IPS-NIHi7 (cell line): ENCODE measurements around the gene SCAMP5.

Source experiments
- DNase-seq: peaks from one replicate; pipeline ENCODE4 v3.0.0; 2012; ENCODE audit warnings: mixed read lengths; ENCODE audit errors: extremely low spot score

SCAMP5 gene

GRCh38 chr15:75022783-75023180, 27.4 kb downstream of the SCAMP5 start:
- no peak for DNase-seq

- DNase-seq = peak; percentile 99
These were observed 28.0 kb downstream of the SCAMP5 start, which contains the start of gene PPCDC for GRCh38 chr15:75023181-75023871. PPCDC (plus strand) TSS chr15:75023590; CDS start chr15:75028319, 4,729 bp downstream.

- peak; percentile 35 for DNase-seq
These were observed 28.7 kb downstream of the SCAMP5 start for GRCh38 chr15:75023872-75024636.

GRCh38 chr15:75025107-75025506, 29.7 kb downstream of the SCAMP5 start:
- DNase-seq = no peak

- DNase-seq = no peak
These were observed 30.3 kb downstream of the SCAMP5 start for GRCh38 chr15:75025548-75026260.

GRCh38 chr15:75027551-75027950, 32.2 kb downstream of the SCAMP5 start:
- DNase-seq = no peak

- DNase-seq = no peak
These were observed 33.6 kb downstream of the SCAMP5 start for GRCh38 chr15:75028991-75029377.

- DNase-seq = peak; percentile 84
These were observed 34.1 kb downstream of the SCAMP5 start for GRCh38 chr15:75029378-75030022.

GRCh38 chr15:75030023-75030413, 34.7 kb downstream of the SCAMP5 start:
- DNase-seq = no peak

GRCh38 chr15:75030424-75030823, 35.1 kb downstream of the SCAMP5 start:
- DNase-seq = no peak

GRCh38 chr15:75031848-75032247, 36.5 kb downstream of the SCAMP5 start:
- no peak for DNase-seq

GRCh38 chr15:75032395-75032794, 37.0 kb downstream of the SCAMP5 start:
- DNase-seq = no peak

GRCh38 chr15:75033809-75034208, 38.4 kb downstream of the SCAMP5 start:
- DNase-seq = no peak

GRCh38 chr15:75034615-75035014, 39.3 kb downstream of the SCAMP5 start:
- DNase-seq = no peak

- peak; percentile 91 for DNase-seq
These were observed 40.9 kb downstream of the SCAMP5 start for GRCh38 chr15:75036212-75036616.

- no peak for DNase-seq
These were observed 42.3 kb downstream of the SCAMP5 start for GRCh38 chr15:75037685-75038084.

- DNase-seq = no peak
These were observed 42.9 kb downstream of the SCAMP5 start for GRCh38 chr15:75038231-75038630.

- peak; percentile 53 for DNase-seq
These were observed 47.6 kb downstream of the SCAMP5 start for GRCh38 chr15:75042730-75043508.

- no peak for DNase-seq
These were observed 48.3 kb downstream of the SCAMP5 start for GRCh38 chr15:75043509-75044257.

- no peak for DNase-seq
These were observed 49.0 kb downstream of the SCAMP5 start for GRCh38 chr15:75044258-75044878.
